Vagina (tissue), 2 donors: ENCODE results near the gene KIAA1671. TPM values are rescaled to one million over a fixed set of nuclear protein-coding genes. Genes with fewer than 3 reads are reported as not detected.

ENCODE experiments used
- DNase-seq, 2 donors: peaks; one replicate each; pipeline ENCODE4 v3.0.0-alpha.2; 2017; ENCODE audit errors: extremely low spot score in 2 of 2
- H3K27ac ChIP-seq: fragments of 200-600 bp; sonication (generic); one replicate; pipeline ENCODE4 v1.5.1; 2019
- H3K27me3 ChIP-seq: fragments of 200-600 bp; sonication (generic); one replicate; pipeline ENCODE4 v1.5.1; 2019
- H3K36me3 ChIP-seq, 2 donors: fragments of 200-600 bp; sonication (generic); one replicate each; pipeline ENCODE4 v1.5.1; 2017 to 2019
- H3K4me1 ChIP-seq: fragments of 200-600 bp; sonication (generic); one replicate; pipeline ENCODE4 v1.5.1; 2019
- H3K4me3 ChIP-seq, 2 donors: fragments of 200-600 bp; sonication (generic); 1 replicate in 1 of 2; 2 replicates in 1 of 2; pipeline ENCODE4 v1.5.1; 2016 to 2019
- H3K9me3 ChIP-seq: fragments of 200-600 bp; sonication (generic); one replicate; pipeline ENCODE4 v1.5.1; 2019
- POLR2A ChIP-seq, 2 donors: fragments of 450-650 bp; IDR thresholded peaks; one replicate each; pipeline ENCODE4 v1.6.1; 2017; ENCODE audit warnings: antibody characterized with exemption in 2 of 2, mild to moderate bottlenecking in 2 of 2, moderate library complexity in 2 of 2
- POLR2AphosphoS5 ChIP-seq, 2 donors: sonication (generic); formaldehyde crosslinking; IDR thresholded peaks; one replicate each; pipeline ENCODE4 v1.9.0; 2017; ENCODE audit warnings: antibody characterized with exemption in 2 of 2, mild to moderate bottlenecking in 2 of 2, low read depth in 1 of 2; ENCODE audit not compliant: insufficient read depth in 1 of 2
- intact Hi-C: fragments of 100-400 bp; cut with DNase I; formaldehyde crosslinking; loops from one replicate; pipeline ENCODE4 v1.15.1; 2023
- total RNA-seq: library from RNA; depleted of rRNA; stranded (reverse); fragments of >200 nt; gene quantifications from one replicate; pipeline ENCODE4 v1.2.3, GENCODE V29; 2016
- TF ChIP-seq, protein P1 (sequence below), 3 experiments: fragments of 450-650 bp in 2 of 3; fragments of 200-600 bp in 1 of 3; sonication (generic) in 1 of 3; IDR thresholded peaks; one replicate each; pipeline ENCODE4 v1.5.1; 2017 to 2019; ENCODE audit warnings: antibody characterized with exemption in 3 of 3, mild to moderate bottlenecking in 2 of 3, moderate library complexity in 2 of 3

The KIAA1671 gene
- total RNA-seq, 1 donor from 2014 or later, result 54.0 TPM

DNA sequence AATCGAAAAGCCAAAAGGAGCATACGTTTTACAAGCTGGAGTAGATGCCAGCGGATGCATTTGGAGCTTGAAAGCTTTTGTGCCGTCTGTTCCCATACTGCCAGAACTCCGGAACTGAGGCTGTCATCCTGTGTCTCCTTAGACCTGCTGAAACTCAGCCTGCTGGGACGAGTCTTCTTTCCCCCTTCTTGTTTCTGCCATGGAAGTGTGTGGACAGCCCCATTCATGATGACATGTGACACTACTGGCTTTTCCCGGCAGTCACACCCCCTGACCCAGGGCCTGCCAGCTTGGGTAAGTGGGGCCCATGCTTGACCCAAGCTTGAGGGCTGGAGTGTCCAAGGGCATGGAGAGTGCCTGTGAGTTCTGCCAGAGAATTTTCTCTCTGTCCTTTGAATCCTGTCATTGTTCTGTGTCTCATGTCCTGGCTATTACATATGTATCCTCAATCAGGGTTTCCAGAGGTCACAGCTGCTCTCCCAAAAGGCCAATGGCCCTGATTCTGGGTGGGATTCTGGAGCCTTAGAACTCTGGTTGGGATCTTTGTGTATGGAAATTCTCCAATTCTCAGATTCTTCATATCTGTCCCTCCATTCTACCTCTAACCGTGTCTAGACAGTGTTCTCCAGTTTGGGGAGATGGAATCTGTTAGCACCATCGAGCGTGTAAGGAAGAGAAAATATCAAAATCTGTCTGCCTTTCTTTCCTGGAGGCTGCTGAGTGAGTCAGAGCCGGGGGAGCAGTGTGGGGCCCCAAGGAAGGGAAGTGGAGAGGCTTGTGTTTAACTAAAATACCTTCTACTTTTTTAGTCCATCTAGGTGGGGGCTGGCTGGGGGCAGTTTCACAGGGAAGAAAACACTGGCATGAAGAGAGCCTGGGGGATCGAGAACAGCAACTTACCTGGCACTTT is 73.2 kb downstream of the KIAA1671 start:
- peak overlapping the region; percentile 70 for H3K27ac ChIP-seq
- intact Hi-C loops, result no loop called here
- no peak overlapping the region for H3K4me3 ChIP-seq
- no peaks in the 10 kb centered on the region for H3K9me3 ChIP-seq
- no peak for TF ChIP-seq POLR2A (IDR thresholded peaks at IDR 0.05)
- TF ChIP-seq POLR2AphosphoS5 (IDR thresholded peaks at IDR 0.05; ENCODE audit: insufficient read depth in 1 of 2, low read depth in 1 of 2), result no peak
- TF ChIP-seq, protein P1, sequence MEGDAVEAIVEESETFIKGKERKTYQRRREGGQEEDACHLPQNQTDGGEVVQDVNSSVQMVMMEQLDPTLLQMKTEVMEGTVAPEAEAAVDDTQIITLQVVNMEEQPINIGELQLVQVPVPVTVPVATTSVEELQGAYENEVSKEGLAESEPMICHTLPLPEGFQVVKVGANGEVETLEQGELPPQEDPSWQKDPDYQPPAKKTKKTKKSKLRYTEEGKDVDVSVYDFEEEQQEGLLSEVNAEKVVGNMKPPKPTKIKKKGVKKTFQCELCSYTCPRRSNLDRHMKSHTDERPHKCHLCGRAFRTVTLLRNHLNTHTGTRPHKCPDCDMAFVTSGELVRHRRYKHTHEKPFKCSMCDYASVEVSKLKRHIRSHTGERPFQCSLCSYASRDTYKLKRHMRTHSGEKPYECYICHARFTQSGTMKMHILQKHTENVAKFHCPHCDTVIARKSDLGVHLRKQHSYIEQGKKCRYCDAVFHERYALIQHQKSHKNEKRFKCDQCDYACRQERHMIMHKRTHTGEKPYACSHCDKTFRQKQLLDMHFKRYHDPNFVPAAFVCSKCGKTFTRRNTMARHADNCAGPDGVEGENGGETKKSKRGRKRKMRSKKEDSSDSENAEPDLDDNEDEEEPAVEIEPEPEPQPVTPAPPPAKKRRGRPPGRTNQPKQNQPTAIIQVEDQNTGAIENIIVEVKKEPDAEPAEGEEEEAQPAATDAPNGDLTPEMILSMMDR (IDR thresholded peaks at IDR 0.05), result no peak
- no peak for DNase-seq
- no peaks in the 10 kb centered on the region for H3K27me3 ChIP-seq
- H3K4me1 ChIP-seq, result peaks cover 48% of the 10 kb centered on the region
- no peaks in the 10 kb centered on the region for H3K36me3 ChIP-seq

GRCh38 chr22:25027043-25027906 is 74.8 kb downstream of the KIAA1671 start:
- H3K4me1 ChIP-seq, result peaks cover 48% of the 10 kb centered on the region
- H3K36me3 ChIP-seq, result no peaks in the 10 kb centered on the region
- no peak overlapping the region for H3K4me3 ChIP-seq
- DNase-seq, result no peak
- intact Hi-C loops, result no loop called here
- H3K9me3 ChIP-seq, result no peaks in the 10 kb centered on the region
- peak overlapping the region; percentile 13 for H3K27ac ChIP-seq
- no peak for TF ChIP-seq POLR2A (IDR thresholded peaks at IDR 0.05)
- TF ChIP-seq, protein P1 (IDR thresholded peaks at IDR 0.05), result no peak
- no peak for TF ChIP-seq POLR2AphosphoS5 (IDR thresholded peaks at IDR 0.05; ENCODE audit: insufficient read depth in 1 of 2, low read depth in 1 of 2)
- no peaks in the 10 kb centered on the region for H3K27me3 ChIP-seq

DNA sequence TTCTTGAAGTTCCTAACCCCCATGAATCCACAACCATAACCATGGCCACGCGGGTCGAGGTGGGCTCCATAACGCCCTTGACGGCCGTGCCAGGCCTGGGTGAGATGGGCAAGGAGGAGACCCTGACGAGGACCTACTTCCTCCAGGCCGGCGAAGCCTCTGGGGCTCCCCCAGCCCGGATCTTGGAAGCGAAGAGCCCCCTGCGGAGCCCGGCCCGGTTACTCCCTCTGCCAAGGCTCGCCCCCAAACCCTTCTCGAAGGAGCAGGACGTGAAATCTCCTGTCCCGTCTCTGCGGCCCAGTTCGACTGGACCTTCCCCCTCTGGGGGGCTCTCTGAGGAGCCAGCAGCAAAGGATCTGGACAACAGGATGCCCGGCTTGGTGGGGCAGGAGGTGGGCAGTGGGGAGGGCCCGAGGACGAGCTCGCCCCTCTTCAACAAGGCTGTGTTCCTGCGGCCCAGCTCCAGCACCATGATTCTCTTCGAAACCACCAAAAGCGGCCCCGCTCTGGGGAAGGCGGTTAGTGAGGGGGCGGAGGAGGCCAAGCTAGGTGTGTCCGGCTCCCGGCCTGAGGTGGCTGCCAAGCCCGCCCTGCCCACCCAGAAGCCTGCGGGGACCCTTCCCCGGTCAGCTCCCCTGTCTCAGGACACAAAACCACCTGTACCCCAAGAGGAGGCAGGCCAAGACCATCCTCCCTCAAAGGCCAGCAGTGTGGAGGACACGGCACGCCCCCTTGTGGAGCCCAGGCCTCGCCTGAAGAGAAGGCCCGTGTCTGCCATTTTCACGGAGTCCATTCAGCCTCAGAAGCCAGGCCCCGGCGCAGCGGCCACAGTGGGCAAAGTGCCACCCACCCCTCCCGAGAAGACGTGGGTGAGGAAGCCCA is 75.7 kb downstream of the KIAA1671 start:
- intact Hi-C loops, result no loop called here
- peak overlapping the region; percentile 13 for H3K27ac ChIP-seq

GRCh38 chr22:25028841-25029141 is 76.3 kb downstream of the KIAA1671 start:
- intact Hi-C loops, result no loop called here
- H3K27ac ChIP-seq, result no peak overlapping the region
- TF ChIP-seq, protein P1 (IDR thresholded peaks at IDR 0.05), result no peak
- no peak for TF ChIP-seq POLR2A (IDR thresholded peaks at IDR 0.05)
- no peak for TF ChIP-seq POLR2AphosphoS5 (IDR thresholded peaks at IDR 0.05; ENCODE audit: insufficient read depth in 1 of 2, low read depth in 1 of 2)

More for the DNA sequence above, 75.7 kb downstream of the KIAA1671 start:
- no peak for DNase-seq
- H3K9me3 ChIP-seq, result no peaks in the 10 kb centered on the region
- no peaks in the 10 kb centered on the region for H3K36me3 ChIP-seq
- TF ChIP-seq POLR2A (IDR thresholded peaks at IDR 0.05) (no peak), POLR2AphosphoS5 (IDR thresholded peaks at IDR 0.05; ENCODE audit: insufficient read depth in 1 of 2, low read depth in 1 of 2) (no peak)
- TF ChIP-seq, protein P1 (IDR thresholded peaks at IDR 0.05), result no peak
- peaks cover 48% of the 10 kb centered on the region for H3K4me1 ChIP-seq
- no peak overlapping the region for H3K4me3 ChIP-seq
- no peaks in the 10 kb centered on the region for H3K27me3 ChIP-seq

More at GRCh38 chr22:25028841-25029141, 76.3 kb downstream of the KIAA1671 start:
- DNase-seq, result no peak
- Histone ChIP-seq H3K4me1 (peaks cover 48% of the 10 kb centered on the region), H3K4me3 (no peak overlapping the region), H3K27me3 (no peaks in the 10 kb centered on the region), H3K36me3 (no peaks in the 10 kb centered on the region), H3K9me3 (no peaks in the 10 kb centered on the region)
